ENCODE data around the gene TOPBP1. TPM values are rescaled to one million over a fixed set of nuclear protein-coding genes. Genes with fewer than 3 reads are reported as not detected.

The TOPBP1 gene
- total RNA-seq, 4 donors from 2014 or later = 11.8 to 21.1 (median 16.9) TPM

- Histone ChIP-seq H3K27me3 (no peaks in the 10 kb centered on the region), H3K27ac (no peak overlapping the region), H3K36me3 (peaks cover 0 to 3% of the 10 kb centered on the region in 2 donors), H3K4me1 (no peaks in the 10 kb centered on the region), H3K9me3 (no peaks in the 10 kb centered on the region), H3K4me3 (no peak overlapping the region)
- TF ChIP-seq CTCF (IDR thresholded peaks at IDR 0.05 in 4 of 5, conservative IDR thresholded peaks at IDR 0.05 in 1 of 5) (no peak), POLR2A (IDR thresholded peaks at IDR 0.05) (no peak)
- in situ Hi-C loops (cut with MboI; ENCODE audit: low sequenced_read_pairs in 4 of 4) (loop anchor here in 1 of 4 donors (25.0 kb wide), 1 partner anchor 1088 kb away; no protein-coding TSS in a partner anchor), intact Hi-C loops (cut with DNase I; ENCODE audit: low total_unique reads) (no loop called here)
- DNase-seq (no peak), ATAC-seq (no peak)
Observed at GRCh38 chr3:133600572-133601081, 61.1 kb downstream of the TOPBP1 start.

DNA sequence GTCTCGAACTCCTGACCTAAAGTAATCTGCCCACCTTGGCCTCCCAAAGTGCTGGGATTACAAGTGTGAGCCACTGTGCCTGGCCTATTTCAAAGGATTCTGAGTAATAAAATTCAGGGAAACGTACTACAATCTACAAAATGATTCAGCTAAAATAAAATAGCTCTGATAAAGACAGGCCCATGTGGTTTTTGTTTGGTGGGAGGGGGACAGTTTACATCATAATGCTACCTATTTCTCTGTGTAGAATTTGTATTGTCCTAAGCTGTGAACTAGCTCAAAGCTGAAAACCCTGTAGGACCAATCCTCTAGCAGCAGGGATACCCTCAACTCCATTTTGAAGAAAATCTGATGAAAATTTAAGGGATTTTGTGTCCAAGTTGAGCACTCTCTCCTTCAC, 62.5 kb downstream of the TOPBP1 start:
- TF ChIP-seq CTCF (IDR thresholded peaks at IDR 0.05 in 4 of 5, conservative IDR thresholded peaks at IDR 0.05 in 1 of 5) (no peak), POLR2A (IDR thresholded peaks at IDR 0.05) (no peak)
- no peak for DNase-seq
- Histone ChIP-seq H3K9me3 (no peaks in the 10 kb centered on the region), H3K4me1 (no peaks in the 10 kb centered on the region), H3K27ac (no peak overlapping the region), H3K4me3 (no peak overlapping the region), H3K36me3 (peaks cover 0 to 3% of the 10 kb centered on the region in 2 donors), H3K27me3 (no peaks in the 10 kb centered on the region)
- no peak for ATAC-seq
- in situ Hi-C loops (cut with MboI; ENCODE audit: low sequenced_read_pairs in 4 of 4) (loop anchor here in 1 of 4 donors (25.0 kb wide), 1 partner anchor 887 kb away; the partner anchor contains the start of gene NPHP3), intact Hi-C loops (cut with DNase I; ENCODE audit: low total_unique reads) (no loop called here)

DNA sequence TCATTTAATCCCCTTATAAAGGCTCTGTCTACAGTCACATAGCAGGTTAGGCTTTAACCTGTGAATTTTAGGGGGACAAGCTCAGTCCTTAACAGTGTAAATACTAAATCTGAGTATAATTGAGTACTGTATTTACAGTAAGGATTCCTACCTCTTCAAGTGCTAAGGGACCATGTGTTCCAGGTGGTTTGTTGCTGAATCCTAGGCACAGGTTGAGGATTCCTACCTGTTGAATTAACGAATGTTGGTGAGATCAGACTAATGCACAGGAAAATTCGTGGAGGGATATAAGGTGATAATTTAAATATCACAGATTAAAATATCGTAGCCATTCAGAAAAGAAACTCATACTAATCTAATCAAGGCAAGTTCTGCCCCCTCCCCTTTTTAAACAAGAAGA, 63.3 kb downstream of the TOPBP1 start:
- no peak for ATAC-seq
- Histone ChIP-seq H3K4me3 (no peak overlapping the region), H3K9me3 (no peaks in the 10 kb centered on the region), H3K27me3 (no peaks in the 10 kb centered on the region), H3K36me3 (peaks cover 0 to 3% of the 10 kb centered on the region in 2 donors), H3K4me1 (no peaks in the 10 kb centered on the region), H3K27ac (no peak overlapping the region)
- intact Hi-C loops (cut with DNase I; ENCODE audit: low total_unique reads) = no loop called here
- in situ Hi-C loops (cut with MboI; ENCODE audit: low sequenced_read_pairs in 4 of 4) = loop anchor here in 1 of 4 donors (25.0 kb wide), 1 partner anchor 886 kb away; the partner anchor contains the start of gene NPHP3
- TF ChIP-seq CTCF (IDR thresholded peaks at IDR 0.05 in 4 of 5, conservative IDR thresholded peaks at IDR 0.05 in 1 of 5) (no peak), POLR2A (IDR thresholded peaks at IDR 0.05) (no peak)
- DNase-seq = no peak

DNA sequence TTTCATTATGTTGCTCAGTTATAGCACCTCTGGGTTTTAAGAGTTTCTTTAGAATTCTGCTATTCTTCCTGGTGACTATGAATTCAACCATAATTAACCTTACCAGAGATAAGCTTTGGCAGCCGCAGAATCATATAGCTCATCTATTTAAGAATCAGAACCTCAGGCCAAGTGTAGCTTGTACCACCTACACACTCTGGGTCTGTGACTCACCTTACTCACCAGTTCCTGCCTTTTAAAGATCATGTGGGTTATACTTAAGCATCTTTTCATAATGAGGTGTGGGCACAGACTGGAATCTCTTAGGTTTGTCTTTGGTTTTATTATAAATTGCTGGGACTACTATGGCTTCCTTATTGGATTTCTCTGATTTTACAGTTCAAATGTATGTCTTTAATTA, 66.4 kb downstream of the TOPBP1 start:
- Histone ChIP-seq H3K27ac (no peak overlapping the region), H3K27me3 (no peaks in the 10 kb centered on the region), H3K4me1 (no peaks in the 10 kb centered on the region), H3K9me3 (no peaks in the 10 kb centered on the region), H3K36me3 (peaks cover 0 to 3% of the 10 kb centered on the region in 2 donors), H3K4me3 (no peak overlapping the region)
- in situ Hi-C loops (cut with MboI; ENCODE audit: low sequenced_read_pairs in 4 of 4) = loop anchor here in 1 of 4 donors (25.0 kb wide), 1 partner anchor 883 kb away; the partner anchor contains the start of gene NPHP3
- intact Hi-C loops (cut with DNase I; ENCODE audit: low total_unique reads) = no loop called here
- no peak for TF ChIP-seq CTCF (IDR thresholded peaks at IDR 0.05 in 4 of 5, conservative IDR thresholded peaks at IDR 0.05 in 1 of 5)
- TF ChIP-seq POLR2A (IDR thresholded peaks at IDR 0.05) = no peak
- no peak for DNase-seq
- no peak for ATAC-seq

Data from gastrocnemius medialis (tissue), 4 donors.